ENCODE data around the gene TOP1. TPM values are rescaled to one million over a fixed set of nuclear protein-coding genes. Genes with fewer than 3 reads are reported as not detected.

The TOP1 gene
- total RNA-seq, 3 donors from 2014 or later (not counting 1 experiment from before 2014, with no cell fraction given), result 32.2 to 36.3 (median 36.3) TPM

DNA sequence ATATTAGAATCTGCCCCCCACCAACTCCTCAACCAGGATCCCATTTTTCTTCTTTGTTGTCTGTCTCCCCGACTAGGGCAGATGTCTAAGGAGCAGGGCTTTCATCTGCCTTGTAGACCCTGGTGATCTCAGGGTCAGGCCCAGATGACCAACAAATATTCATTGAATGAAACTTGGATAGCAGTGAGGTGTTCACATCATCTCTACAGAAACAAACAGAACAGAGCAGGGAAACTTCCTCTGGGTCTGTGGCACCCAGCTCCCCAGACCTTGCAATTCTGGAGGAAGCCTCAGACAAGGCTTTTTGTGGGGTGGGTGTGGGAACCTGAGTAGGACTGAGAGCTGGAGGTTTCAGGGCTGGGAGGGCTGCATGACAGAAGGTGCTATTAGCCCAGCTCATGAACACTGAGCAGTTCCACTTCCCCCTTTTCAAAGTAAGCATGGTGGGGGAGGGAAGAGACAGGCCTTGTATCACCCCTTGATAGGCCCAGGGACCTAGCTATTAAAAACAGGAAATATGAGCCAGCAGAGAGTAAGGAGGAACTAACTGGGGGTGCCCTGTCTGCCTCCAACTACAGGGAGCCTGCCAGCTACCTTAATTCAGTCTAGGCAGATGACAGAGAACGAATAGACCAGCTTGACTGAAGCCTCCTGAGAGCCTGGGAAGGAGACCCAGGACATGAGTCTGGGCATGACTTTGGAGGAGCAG is 37.3 kb upstream of the TOP1 start:
- H3K27ac Mint-ChIP-seq, result peak overlapping the region in 1 of 2 donors; percentile 4
- 74% methylated on average over 2 of the region's 2 CpGs for WGBS (ENCODE audit: insufficient coverage)
- no peaks in the 10 kb centered on the region for H3K27me3 Mint-ChIP-seq (ENCODE audit: low read depth in 2 of 2)
- Histone ChIP-seq H3K27ac (ENCODE audit: low read length) (peak overlapping the region; percentile 19), H3K36me3 (ENCODE audit: control insufficient read depth, insufficient read depth, low read length) (no peaks in the 10 kb centered on the region), H3K27me3 (ENCODE audit: control insufficient read depth, insufficient read depth, low read length) (no peaks in the 10 kb centered on the region), H3K4me1 (ENCODE audit: control insufficient read depth, insufficient read depth, low read length) (peaks cover 33% of the 10 kb centered on the region), H3K9me3 (ENCODE audit: control insufficient read depth, insufficient read depth, low read length) (no peaks in the 10 kb centered on the region), H3K4me3 (ENCODE audit: low read length) (no peak overlapping the region)
- intact Hi-C loops (cut with micrococcal nuclease), result no loop called here
- peak in 1 of 2 donors; percentile 46 for DNase-seq
- H3K9me3 Mint-ChIP-seq, result no peaks in the 10 kb centered on the region
- TF ChIP-seq, protein P1, sequence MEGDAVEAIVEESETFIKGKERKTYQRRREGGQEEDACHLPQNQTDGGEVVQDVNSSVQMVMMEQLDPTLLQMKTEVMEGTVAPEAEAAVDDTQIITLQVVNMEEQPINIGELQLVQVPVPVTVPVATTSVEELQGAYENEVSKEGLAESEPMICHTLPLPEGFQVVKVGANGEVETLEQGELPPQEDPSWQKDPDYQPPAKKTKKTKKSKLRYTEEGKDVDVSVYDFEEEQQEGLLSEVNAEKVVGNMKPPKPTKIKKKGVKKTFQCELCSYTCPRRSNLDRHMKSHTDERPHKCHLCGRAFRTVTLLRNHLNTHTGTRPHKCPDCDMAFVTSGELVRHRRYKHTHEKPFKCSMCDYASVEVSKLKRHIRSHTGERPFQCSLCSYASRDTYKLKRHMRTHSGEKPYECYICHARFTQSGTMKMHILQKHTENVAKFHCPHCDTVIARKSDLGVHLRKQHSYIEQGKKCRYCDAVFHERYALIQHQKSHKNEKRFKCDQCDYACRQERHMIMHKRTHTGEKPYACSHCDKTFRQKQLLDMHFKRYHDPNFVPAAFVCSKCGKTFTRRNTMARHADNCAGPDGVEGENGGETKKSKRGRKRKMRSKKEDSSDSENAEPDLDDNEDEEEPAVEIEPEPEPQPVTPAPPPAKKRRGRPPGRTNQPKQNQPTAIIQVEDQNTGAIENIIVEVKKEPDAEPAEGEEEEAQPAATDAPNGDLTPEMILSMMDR (IDR thresholded peaks at IDR 0.05), result no peak
- peak; percentile 53 to 87 (median 55) for ATAC-seq
- no peaks in the 10 kb centered on the region for H3K36me3 Mint-ChIP-seq
- H3K4me1 Mint-ChIP-seq, result peaks cover 29 to 30% of the 10 kb centered on the region in 2 donors
- no peak overlapping the region for H3K4me3 Mint-ChIP-seq

DNA sequence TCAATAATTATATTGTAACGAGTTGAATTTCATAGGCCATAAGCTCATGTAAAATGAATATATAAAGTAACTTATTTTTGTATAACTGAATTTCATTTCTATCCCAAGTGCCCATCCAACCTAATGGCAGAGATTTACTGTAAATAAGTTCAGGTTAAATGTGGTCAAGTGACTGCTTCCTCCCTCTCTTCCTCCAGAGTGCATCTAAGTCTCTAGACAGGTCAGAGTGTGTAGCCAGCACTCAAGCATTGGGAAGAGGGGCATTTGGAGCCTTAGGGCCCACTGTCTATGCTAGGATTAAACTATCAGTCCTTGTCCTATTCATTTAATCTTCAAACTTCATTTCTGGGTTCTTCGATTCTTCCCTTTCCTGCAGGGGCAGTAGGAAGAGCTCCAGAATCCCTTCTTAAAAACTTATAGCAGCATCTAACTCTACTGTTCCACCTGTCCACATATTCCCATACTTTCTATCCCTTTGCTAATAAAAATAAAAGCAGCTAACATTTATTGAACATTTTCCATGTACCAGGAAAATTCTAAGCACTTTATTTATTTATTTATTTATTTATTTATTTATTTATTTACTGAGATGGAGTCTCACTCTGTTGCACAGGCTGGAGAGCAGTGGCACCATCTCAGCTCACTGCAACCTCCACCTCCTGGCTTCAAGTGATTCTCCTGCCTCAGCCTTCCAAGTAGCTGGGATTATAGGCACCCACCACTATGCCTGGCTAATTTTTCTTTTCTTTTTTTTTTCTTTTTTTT is 36.1 kb upstream of the TOP1 start:
- H3K27me3 Mint-ChIP-seq (ENCODE audit: low read depth in 2 of 2), result no peaks in the 10 kb centered on the region
- no peak overlapping the region for H3K27ac Mint-ChIP-seq
- intact Hi-C loops (cut with micrococcal nuclease), result no loop called here
- TF ChIP-seq, protein P1 (IDR thresholded peaks at IDR 0.05), result no peak
- ATAC-seq, result no peak
- Histone ChIP-seq H3K9me3 (ENCODE audit: control insufficient read depth, insufficient read depth, low read length) (no peaks in the 10 kb centered on the region), H3K27ac (ENCODE audit: low read length) (no peak overlapping the region), H3K4me3 (ENCODE audit: low read length) (no peak overlapping the region), H3K4me1 (ENCODE audit: control insufficient read depth, insufficient read depth, low read length) (peaks cover 23% of the 10 kb centered on the region), H3K36me3 (ENCODE audit: control insufficient read depth, insufficient read depth, low read length) (no peaks in the 10 kb centered on the region), H3K27me3 (ENCODE audit: control insufficient read depth, insufficient read depth, low read length) (no peaks in the 10 kb centered on the region)
- H3K9me3 Mint-ChIP-seq, result no peaks in the 10 kb centered on the region
- 88% methylated on average over 1 of the region's 2 CpGs for WGBS (ENCODE audit: insufficient coverage)
- H3K4me3 Mint-ChIP-seq, result no peak overlapping the region
- peaks cover 18% of the 10 kb centered on the region in 2 donors for H3K4me1 Mint-ChIP-seq
- no peaks in the 10 kb centered on the region for H3K36me3 Mint-ChIP-seq
- no peak for DNase-seq

DNA sequence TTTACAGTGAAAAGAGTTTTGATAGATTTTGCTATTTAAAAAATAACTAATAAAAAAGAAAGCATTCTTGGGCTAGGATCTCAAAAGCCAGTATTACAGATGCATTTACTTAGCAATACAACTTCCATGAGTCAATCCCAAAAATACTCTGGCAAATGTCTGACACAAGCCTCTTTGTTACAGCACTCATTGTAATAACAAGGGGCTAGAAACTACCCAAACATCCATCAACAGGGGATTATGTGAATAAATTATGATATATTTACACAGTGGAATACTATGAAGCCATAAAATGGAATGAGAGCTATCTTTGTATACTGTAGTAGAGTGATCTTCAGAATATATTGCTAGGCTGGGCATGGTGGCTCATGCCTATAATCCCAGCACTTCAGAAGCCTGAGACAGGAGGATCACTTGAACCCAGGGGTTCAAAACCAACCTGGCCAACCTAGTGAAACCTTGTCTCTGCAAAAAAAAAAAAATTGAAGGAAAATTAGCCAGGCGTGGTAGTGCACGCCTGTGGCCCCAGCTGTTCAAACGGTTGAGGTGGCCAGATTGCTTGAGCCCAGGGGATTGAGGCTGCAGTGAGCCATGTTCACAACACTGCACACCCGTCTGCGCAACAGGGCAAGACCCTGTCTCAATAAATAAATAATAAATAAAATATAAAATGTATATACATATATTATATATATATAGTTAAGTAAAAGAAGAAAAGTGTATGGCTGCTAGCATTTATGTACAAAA is 34.7 kb upstream of the TOP1 start:
- H3K27me3 ChIP-seq (ENCODE audit: control insufficient read depth, insufficient read depth, low read length), result no peaks in the 10 kb centered on the region
- H3K4me3 Mint-ChIP-seq, result no peak overlapping the region
- TF ChIP-seq, protein P1 (IDR thresholded peaks at IDR 0.05), result no peak
- no peak overlapping the region for H3K27ac ChIP-seq (ENCODE audit: low read length)
- no peak for DNase-seq
- H3K27me3 Mint-ChIP-seq (ENCODE audit: low read depth in 2 of 2), result no peaks in the 10 kb centered on the region
- H3K9me3 Mint-ChIP-seq, result no peaks in the 10 kb centered on the region
- no peak overlapping the region for H3K4me3 ChIP-seq (ENCODE audit: low read length)
- intact Hi-C loops (cut with micrococcal nuclease), result no loop called here
- no peaks in the 10 kb centered on the region for H3K36me3 ChIP-seq (ENCODE audit: control insufficient read depth, insufficient read depth, low read length)
- H3K9me3 ChIP-seq (ENCODE audit: control insufficient read depth, insufficient read depth, low read length), result no peaks in the 10 kb centered on the region
- peaks cover 14 to 15% of the 10 kb centered on the region in 2 donors for H3K4me1 Mint-ChIP-seq
- H3K36me3 Mint-ChIP-seq, result no peaks in the 10 kb centered on the region
- no peak overlapping the region for H3K27ac Mint-ChIP-seq
- ATAC-seq, result no peak
- H3K4me1 ChIP-seq (ENCODE audit: control insufficient read depth, insufficient read depth, low read length), result peaks cover 17% of the 10 kb centered on the region
- 69% methylated on average over 3 of the region's 5 CpGs for WGBS (ENCODE audit: insufficient coverage)
